ENCODE data around the gene ROS1.

Gene ROS1

GRCh38 chr6:117304446-117304845, 121.3 kb downstream of the ROS1 start:
- no peak overlapping the region for H3K27ac ChIP-seq (ENCODE audit: low read depth, low read length)
- WGBS (ENCODE audit: extremely low coverage, insufficient coverage, low lambda C conversion rate) = no CpG with 5 or more reads among the region's 2 CpGs

DNA sequence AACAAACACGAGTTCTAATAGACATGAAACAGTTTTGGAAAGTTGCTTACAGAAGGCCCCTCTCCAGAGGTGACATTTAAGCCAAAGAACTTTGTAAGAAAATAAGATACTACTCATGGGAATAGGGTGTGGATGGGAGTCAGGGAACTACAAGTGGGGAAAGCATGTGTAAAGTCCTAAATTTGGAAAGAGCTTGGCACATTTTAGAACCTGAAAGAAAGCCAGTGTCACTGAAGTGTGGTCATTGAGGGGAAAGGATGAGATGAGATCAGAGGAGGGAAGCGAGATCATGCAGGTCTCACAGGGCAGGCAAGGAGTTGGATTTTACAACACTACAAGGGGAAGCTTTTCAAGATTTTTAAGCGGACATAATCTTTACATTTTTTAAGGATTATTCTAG, 122.4 kb downstream of the ROS1 start:
- H3K4me3 ChIP-seq (ENCODE audit: low read length) = no peak overlapping the region
- no CpG with 5 or more reads among the region's 3 CpGs for whole genome bisulfite sequencing (ENCODE audit: extremely low coverage, insufficient coverage, low lambda C conversion rate)
- no peaks in the 10 kb centered on the region for H3K27me3 ChIP-seq (ENCODE audit: insufficient read depth, low read length, poor library complexity)
- H3K4ac ChIP-seq (ENCODE audit: low read depth, low read length) = no peak overlapping the region
- no peak for DNase-seq
- H2BK15ac ChIP-seq (replicated peaks; ENCODE audit: low read depth) = no peak overlapping the region
- H2AK5ac ChIP-seq (ENCODE audit: low read length) = no peak overlapping the region
- H3K36me3 ChIP-seq (ENCODE audit: control insufficient read depth, insufficient read depth, low read length) = no peaks in the 10 kb centered on the region
- no peak overlapping the region for H4K8ac ChIP-seq (ENCODE audit: low read depth, low read length)
- H3K79me1 ChIP-seq (ENCODE audit: low read length) = no peaks in the 10 kb centered on the region
- no peaks in the 10 kb centered on the region for H3K79me2 ChIP-seq (ENCODE audit: control insufficient read depth, insufficient read depth, low read length)
- no peak overlapping the region for H3K18ac ChIP-seq (ENCODE audit: low read length)
- H2BK120ac ChIP-seq (ENCODE audit: low read depth, low read length) = no peak overlapping the region
- H3K4me2 ChIP-seq (ENCODE audit: low read length) = no peak overlapping the region
- H3K4me1 ChIP-seq (ENCODE audit: control insufficient read depth, low read depth, low read length) = no peaks in the 10 kb centered on the region
- H3K9ac ChIP-seq (ENCODE audit: low read length) = no peak overlapping the region
- H2BK5ac ChIP-seq (ENCODE audit: low read length) = no peak overlapping the region
- H3K23ac ChIP-seq (ENCODE audit: low read length) = no peak overlapping the region
- no peak overlapping the region for H3K27ac ChIP-seq (ENCODE audit: low read depth, low read length)
- no peak overlapping the region for H4K5ac ChIP-seq (ENCODE audit: low read length)
- no peak overlapping the region for H3K56ac ChIP-seq (ENCODE audit: low read length)

More at GRCh38 chr6:117304446-117304845, 121.3 kb downstream of the ROS1 start:
- no peaks in the 10 kb centered on the region for H3K79me1 ChIP-seq (ENCODE audit: low read length)
- H3K36me3 ChIP-seq (ENCODE audit: control insufficient read depth, insufficient read depth, low read length) = no peaks in the 10 kb centered on the region
- no peak overlapping the region for H3K18ac ChIP-seq (ENCODE audit: low read length)
- no peak overlapping the region for H2BK15ac ChIP-seq (replicated peaks; ENCODE audit: low read depth)
- no peak overlapping the region for H3K4ac ChIP-seq (ENCODE audit: low read depth, low read length)
- H3K4me2 ChIP-seq (ENCODE audit: low read length) = no peak overlapping the region
- H2BK120ac ChIP-seq (ENCODE audit: low read depth, low read length) = no peak overlapping the region
- H2BK5ac ChIP-seq (ENCODE audit: low read length) = no peak overlapping the region
- no peaks in the 10 kb centered on the region for H3K4me1 ChIP-seq (ENCODE audit: control insufficient read depth, low read depth, low read length)
- no peaks in the 10 kb centered on the region for H3K79me2 ChIP-seq (ENCODE audit: control insufficient read depth, insufficient read depth, low read length)
- no peak overlapping the region for H3K9ac ChIP-seq (ENCODE audit: low read length)
- H3K56ac ChIP-seq (ENCODE audit: low read length) = no peak overlapping the region
- H3K27me3 ChIP-seq (ENCODE audit: insufficient read depth, low read length, poor library complexity) = no peaks in the 10 kb centered on the region
- H4K5ac ChIP-seq (ENCODE audit: low read length) = no peak overlapping the region
- H3K4me3 ChIP-seq (ENCODE audit: low read length) = no peak overlapping the region
- H2AK5ac ChIP-seq (ENCODE audit: low read length) = no peak overlapping the region
- DNase-seq = no peak
- no peak overlapping the region for H4K8ac ChIP-seq (ENCODE audit: low read depth, low read length)
- no peak overlapping the region for H3K23ac ChIP-seq (ENCODE audit: low read length)

DNA sequence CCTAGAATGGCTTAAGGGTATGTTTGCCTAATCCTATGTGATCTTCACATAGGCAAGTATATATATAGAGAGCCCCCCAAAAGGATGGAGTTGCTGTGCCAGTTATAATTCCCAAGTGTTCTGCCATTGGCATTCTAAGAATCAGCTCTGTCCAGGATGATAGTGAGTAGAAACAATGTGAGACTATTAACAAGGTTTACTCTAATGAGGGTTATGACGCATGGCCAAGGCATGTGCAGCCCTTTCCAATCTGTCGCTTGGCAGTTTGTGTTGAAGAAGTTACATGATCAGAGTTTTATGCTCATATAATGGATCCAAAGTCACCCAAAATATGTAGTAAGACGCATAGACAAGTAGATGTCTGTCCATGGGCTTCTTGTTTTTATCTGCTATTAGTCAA, 126.8 kb downstream of the ROS1 start:
- no peaks in the 10 kb centered on the region for H3K27me3 ChIP-seq (ENCODE audit: insufficient read depth, low read length, poor library complexity)
- no peak overlapping the region for H3K4ac ChIP-seq (ENCODE audit: low read depth, low read length)
- no peaks in the 10 kb centered on the region for H3K4me1 ChIP-seq (ENCODE audit: control insufficient read depth, low read depth, low read length)
- no peak overlapping the region for H3K56ac ChIP-seq (ENCODE audit: low read length)
- no peak overlapping the region for H3K9ac ChIP-seq (ENCODE audit: low read length)
- no peak overlapping the region for H4K8ac ChIP-seq (ENCODE audit: low read depth, low read length)
- no peaks in the 10 kb centered on the region for H3K79me1 ChIP-seq (ENCODE audit: low read length)
- H3K23ac ChIP-seq (ENCODE audit: low read length) = no peak overlapping the region
- no peak overlapping the region for H2AK5ac ChIP-seq (ENCODE audit: low read length)
- no peak overlapping the region for H3K4me2 ChIP-seq (ENCODE audit: low read length)
- H2BK15ac ChIP-seq (replicated peaks; ENCODE audit: low read depth) = no peak overlapping the region
- H2BK5ac ChIP-seq (ENCODE audit: low read length) = no peak overlapping the region
- H4K5ac ChIP-seq (ENCODE audit: low read length) = no peak overlapping the region
- DNase-seq = no peak
- no peaks in the 10 kb centered on the region for H3K36me3 ChIP-seq (ENCODE audit: control insufficient read depth, insufficient read depth, low read length)
- no peak overlapping the region for H3K18ac ChIP-seq (ENCODE audit: low read length)
- H3K27ac ChIP-seq (ENCODE audit: low read depth, low read length) = no peak overlapping the region
- no CpG with 5 or more reads among the region's 3 CpGs for WGBS (ENCODE audit: extremely low coverage, insufficient coverage, low lambda C conversion rate)
- H3K79me2 ChIP-seq (ENCODE audit: control insufficient read depth, insufficient read depth, low read length) = no peaks in the 10 kb centered on the region
- H2BK120ac ChIP-seq (ENCODE audit: low read depth, low read length) = no peak overlapping the region
- no peak overlapping the region for H3K4me3 ChIP-seq (ENCODE audit: low read length)

GRCh38 chr6:117290173-117290846, 135.4 kb downstream of the ROS1 start:
- Histone ChIP-seq H4K8ac (ENCODE audit: low read depth, low read length) (no peak overlapping the region), H3K18ac (ENCODE audit: low read length) (no peak overlapping the region), H3K23ac (ENCODE audit: low read length) (no peak overlapping the region), H4K5ac (ENCODE audit: low read length) (no peak overlapping the region), H3K36me3 (ENCODE audit: control insufficient read depth, insufficient read depth, low read length) (no peaks in the 10 kb centered on the region), H3K79me2 (ENCODE audit: control insufficient read depth, insufficient read depth, low read length) (no peaks in the 10 kb centered on the region), H3K79me1 (ENCODE audit: low read length) (no peaks in the 10 kb centered on the region), H3K4me2 (ENCODE audit: low read length) (no peak overlapping the region), H3K27me3 (ENCODE audit: insufficient read depth, low read length, poor library complexity) (no peaks in the 10 kb centered on the region), H3K4me3 (ENCODE audit: low read length) (no peak overlapping the region), H2BK120ac (ENCODE audit: low read depth, low read length) (no peak overlapping the region), H3K4me1 (ENCODE audit: control insufficient read depth, low read depth, low read length) (no peaks in the 10 kb centered on the region), H2BK15ac (replicated peaks; ENCODE audit: low read depth) (no peak overlapping the region), H3K4ac (ENCODE audit: low read depth, low read length) (no peak overlapping the region), H3K27ac (ENCODE audit: low read depth, low read length) (no peak overlapping the region), H2AK5ac (ENCODE audit: low read length) (no peak overlapping the region), H3K9ac (ENCODE audit: low read length) (no peak overlapping the region), H2BK5ac (ENCODE audit: low read length) (no peak overlapping the region), H3K56ac (ENCODE audit: low read length) (no peak overlapping the region)
- no CpG with 5 or more reads among the region's 3 CpGs for WGBS (ENCODE audit: extremely low coverage, insufficient coverage, low lambda C conversion rate)
- DNase-seq = no peak

DNA sequence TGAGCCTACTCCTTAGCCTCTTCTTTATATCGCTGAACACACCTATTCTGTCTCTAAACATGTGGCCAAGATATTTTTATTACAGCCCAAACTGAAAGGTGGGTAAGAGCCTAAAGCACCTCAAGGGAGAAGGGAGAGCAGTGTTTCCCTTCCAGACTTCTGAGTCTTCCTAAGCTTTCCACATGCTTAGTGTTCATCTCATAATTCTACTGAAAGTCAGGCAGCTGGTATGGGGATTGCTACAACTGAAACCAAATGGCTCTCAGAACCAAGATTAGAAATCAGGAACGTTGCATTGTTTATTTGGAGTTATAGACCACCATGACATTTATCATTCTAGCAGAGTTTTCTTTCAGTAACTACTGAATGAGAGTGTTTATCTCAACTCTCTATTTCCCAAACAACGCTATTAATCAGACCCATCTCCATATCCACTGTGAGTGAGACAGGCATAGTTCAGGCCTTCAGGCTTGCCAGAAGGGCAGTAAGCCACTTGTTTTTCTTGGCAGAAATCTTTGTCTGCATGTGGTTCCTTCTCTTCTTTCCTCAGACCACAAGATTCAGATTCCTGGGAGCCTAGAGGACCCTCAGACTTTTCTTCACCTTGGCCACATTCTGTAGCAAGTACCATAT, 137.5 kb downstream of the ROS1 start:
- Histone ChIP-seq H4K8ac (ENCODE audit: low read depth, low read length) (no peak overlapping the region), H3K36me3 (ENCODE audit: control insufficient read depth, insufficient read depth, low read length) (no peaks in the 10 kb centered on the region), H3K4me1 (ENCODE audit: control insufficient read depth, low read depth, low read length) (no peaks in the 10 kb centered on the region), H2BK120ac (ENCODE audit: low read depth, low read length) (no peak overlapping the region), H3K4me2 (ENCODE audit: low read length) (no peak overlapping the region), H2AK5ac (ENCODE audit: low read length) (no peak overlapping the region), H3K9ac (ENCODE audit: low read length) (no peak overlapping the region), H3K18ac (ENCODE audit: low read length) (no peak overlapping the region), H3K27me3 (ENCODE audit: insufficient read depth, low read length, poor library complexity) (no peaks in the 10 kb centered on the region), H3K79me1 (ENCODE audit: low read length) (no peaks in the 10 kb centered on the region), H3K4me3 (ENCODE audit: low read length) (no peak overlapping the region), H3K23ac (ENCODE audit: low read length) (no peak overlapping the region), H4K5ac (ENCODE audit: low read length) (no peak overlapping the region), H2BK5ac (ENCODE audit: low read length) (no peak overlapping the region), H3K4ac (ENCODE audit: low read depth, low read length) (no peak overlapping the region), H3K79me2 (ENCODE audit: control insufficient read depth, insufficient read depth, low read length) (no peaks in the 10 kb centered on the region), H3K56ac (ENCODE audit: low read length) (no peak overlapping the region), H2BK15ac (replicated peaks; ENCODE audit: low read depth) (no peak overlapping the region), H3K27ac (ENCODE audit: low read depth, low read length) (no peak overlapping the region)
- DNase-seq = no peak
- WGBS (ENCODE audit: extremely low coverage, insufficient coverage, low lambda C conversion rate) = no CpG with 5 or more reads among the region's 3 CpGs

DNA sequence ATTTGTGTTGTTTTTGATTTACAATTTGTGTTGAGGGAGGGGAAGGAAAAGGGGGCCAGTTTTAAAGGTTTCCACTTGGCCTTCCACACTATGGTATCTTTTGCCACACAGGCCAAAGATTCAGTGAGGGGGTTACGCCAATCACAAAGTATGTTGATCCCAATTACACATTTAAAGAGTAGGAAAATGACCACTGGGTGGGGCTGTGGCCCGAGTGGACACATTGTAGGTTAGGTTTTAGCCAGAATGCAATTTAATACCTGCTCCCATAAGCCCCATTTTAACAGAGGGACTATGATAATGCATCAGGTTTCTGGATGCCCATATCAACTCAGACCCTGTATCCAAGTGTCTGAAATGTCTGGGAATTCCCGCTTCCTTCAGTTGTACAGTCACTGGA, 144.8 kb downstream of the ROS1 start:
- no peak overlapping the region for H2AK5ac ChIP-seq (ENCODE audit: low read length)
- no peak overlapping the region for H3K4me3 ChIP-seq (ENCODE audit: low read length)
- DNase-seq = no peak
- H3K27ac ChIP-seq (ENCODE audit: low read depth, low read length) = no peak overlapping the region
- no peaks in the 10 kb centered on the region for H3K79me2 ChIP-seq (ENCODE audit: control insufficient read depth, insufficient read depth, low read length)
- H3K18ac ChIP-seq (ENCODE audit: low read length) = no peak overlapping the region
- no peaks in the 10 kb centered on the region for H3K36me3 ChIP-seq (ENCODE audit: control insufficient read depth, insufficient read depth, low read length)
- H4K5ac ChIP-seq (ENCODE audit: low read length) = no peak overlapping the region
- WGBS (ENCODE audit: extremely low coverage, insufficient coverage, low lambda C conversion rate) = no CpG with 5 or more reads among the region's 3 CpGs
- H3K27me3 ChIP-seq (ENCODE audit: insufficient read depth, low read length, poor library complexity) = no peaks in the 10 kb centered on the region
- no peak overlapping the region for H3K4me2 ChIP-seq (ENCODE audit: low read length)
- no peak overlapping the region for H2BK15ac ChIP-seq (replicated peaks; ENCODE audit: low read depth)
- no peak overlapping the region for H2BK5ac ChIP-seq (ENCODE audit: low read length)
- H3K4ac ChIP-seq (ENCODE audit: low read depth, low read length) = no peak overlapping the region
- H3K4me1 ChIP-seq (ENCODE audit: control insufficient read depth, low read depth, low read length) = no peaks in the 10 kb centered on the region
- no peak overlapping the region for H4K8ac ChIP-seq (ENCODE audit: low read depth, low read length)
- no peaks in the 10 kb centered on the region for H3K79me1 ChIP-seq (ENCODE audit: low read length)
- no peak overlapping the region for H3K23ac ChIP-seq (ENCODE audit: low read length)
- H3K56ac ChIP-seq (ENCODE audit: low read length) = no peak overlapping the region
- H3K9ac ChIP-seq (ENCODE audit: low read length) = no peak overlapping the region
- no peak overlapping the region for H2BK120ac ChIP-seq (ENCODE audit: low read depth, low read length)
